CD8-positive, alpha-beta memory T cell (primary cell): Measurements from ENCODE around the gene CDPF1. TPM values are rescaled to one million over a fixed set of nuclear protein-coding genes. Genes with fewer than 3 reads are reported as not detected.
A peak's percentile ranks its signal among the peaks of the same experiment; 100 is the strongest.

Experiments used
- CTCF ChIA-PET: fragments of 350-600 bp; sonication (Branson Sonifier 250); formaldehyde crosslinking; loops from one replicate; lab custom pipeline; 2021; ENCODE audit warnings: antibody characterized with exemption; lab: Charles Lee
- POLR2A ChIA-PET: fragments of 350-600 bp; sonication (Branson Sonifier 250); formaldehyde crosslinking; loops from one replicate; lab custom pipeline; 2021; ENCODE audit warnings: antibody characterized with exemption; lab: Charles Lee
- DNase-seq, 5 donors: peaks; one replicate each; pipeline versions ENCODE4 v3.0.0 to v3.0.0-alpha.2; 2020 to 2022; ENCODE audit warnings: mixed read lengths in 1 of 5
- H3K27ac ChIP-seq: one replicate; pipeline ENCODE4 v1.7.0; 2013; ENCODE audit warnings: low read depth, mild to moderate bottlenecking, low read length, moderate library complexity
- H3K27me3 ChIP-seq: 2 replicates; pipeline ENCODE4 v1.7.0; 2013; ENCODE audit warnings: low read length, mild to moderate bottlenecking; ENCODE audit not compliant: insufficient read depth, poor library complexity, severe bottlenecking
- H3K36me3 ChIP-seq: 2 replicates; pipeline ENCODE4 v1.7.0; 2013; ENCODE audit warnings: mild to moderate bottlenecking, low read length, moderate library complexity; ENCODE audit not compliant: insufficient read depth
- H3K4me1 ChIP-seq: 2 replicates; pipeline ENCODE4 v1.7.0; 2013; ENCODE audit warnings: mild to moderate bottlenecking, low read length, moderate library complexity; ENCODE audit not compliant: insufficient read depth
- H3K4me3 ChIP-seq: 2 replicates; pipeline ENCODE4 v1.7.0; 2013; ENCODE audit warnings: mild to moderate bottlenecking, low read length
- H3K9me3 ChIP-seq: 2 replicates; pipeline ENCODE4 v1.7.0; 2013; ENCODE audit warnings: mild to moderate bottlenecking, low read length
- H3K27ac Mint-ChIP-seq, 8 donors: one replicate each; pipeline ENCODE4 v1.8.0; 2020 to 2021; ENCODE audit warnings: mixed read lengths in 8 of 8, mild to moderate bottlenecking in 6 of 8, inconsistent platforms in 3 of 8, moderate library complexity in 3 of 8
- H3K27me3 Mint-ChIP-seq, 2 donors: one replicate each; pipeline ENCODE4 v1.8.0; 2020 to 2021; ENCODE audit warnings: mixed read lengths in 2 of 2, mild to moderate bottlenecking in 1 of 2, moderate library complexity in 1 of 2
- H3K36me3 Mint-ChIP-seq, 3 donors: one replicate each; pipeline ENCODE4 v1.8.0; 2020 to 2021; ENCODE audit warnings: mixed read lengths in 3 of 3, inconsistent platforms in 1 of 3, mild to moderate bottlenecking in 1 of 3
- H3K4me1 Mint-ChIP-seq, 3 donors: one replicate each; pipeline ENCODE4 v1.8.0; 2020 to 2021; ENCODE audit warnings: mixed read lengths in 3 of 3, inconsistent platforms in 1 of 3, mild to moderate bottlenecking in 1 of 3
- H3K4me3 Mint-ChIP-seq, 7 donors: one replicate each; pipeline ENCODE4 v1.8.0; 2020 to 2021; ENCODE audit warnings: mixed read lengths in 7 of 7, mild to moderate bottlenecking in 6 of 7, moderate library complexity in 4 of 7, inconsistent platforms in 2 of 7
- H3K9me3 Mint-ChIP-seq, 5 donors: one replicate each; pipeline ENCODE4 v1.8.0; 2020 to 2022; ENCODE audit warnings: mixed read lengths in 5 of 5, mild to moderate bottlenecking in 3 of 5, moderate library complexity in 2 of 5, inconsistent platforms in 1 of 5
- polyA plus RNA-seq: library from polyadenylated mRNA; unstranded; fragments of 300-500 nt; fragmentation: Illumina TruSeq; gene quantifications from one replicate; pipeline ENCODE4 v1.2.3, GENCODE V29; 2021
- total RNA-seq, 2 experiments: library from RNA; stranded (reverse); gene quantifications; one replicate each; pipeline ENCODE4 v1.2.3, GENCODE V29; 2021

CDPF1 gene
- total and polyA plus RNA-seq, 3 experiments from 2014 or later, result 8.6 to 18.8 (median 10.0) TPM

- H3K27ac Mint-ChIP-seq, result peak overlapping the region in 3 of 8 donors; percentile 33 to 54 (median 45)
- no peaks in the 10 kb centered on the region for H3K4me1 Mint-ChIP-seq
- ChIA-PET CTCF (no interaction called here), POLR2A (no interaction called here)
- Histone ChIP-seq H3K27ac (no peak overlapping the region), H3K36me3 (peaks cover 6% of the 10 kb centered on the region), H3K4me1 (no peaks in the 10 kb centered on the region), H3K4me3 (no peak overlapping the region), H3K9me3 (no peaks in the 10 kb centered on the region), H3K27me3 (no peaks in the 10 kb centered on the region)
- no peak for DNase-seq
- H3K4me3 Mint-ChIP-seq, result no peak overlapping the region
- H3K27me3 Mint-ChIP-seq, result peaks cover 0 to 2% of the 10 kb centered on the region in 2 donors
- H3K9me3 Mint-ChIP-seq, result no peaks in the 10 kb centered on the region
- peaks cover 4 to 20% (median 11%) of the 10 kb centered on the region in 3 donors for H3K36me3 Mint-ChIP-seq
These were observed 24.5 kb downstream of the CDPF1 start for GRCh38 chr22:46225631-46226030.

- DNase-seq, result no peak
- no peaks in the 10 kb centered on the region for H3K9me3 Mint-ChIP-seq
- H3K4me1 Mint-ChIP-seq, result peaks cover 0 to under 1% (median under 1%) of the 10 kb centered on the region in 3 donors
- peaks cover 4 to 25% (median 11%) of the 10 kb centered on the region in 3 donors for H3K36me3 Mint-ChIP-seq
- Histone ChIP-seq H3K4me1 (peaks cover 1% of the 10 kb centered on the region), H3K27me3 (no peaks in the 10 kb centered on the region), H3K27ac (no peak overlapping the region), H3K4me3 (no peak overlapping the region), H3K9me3 (no peaks in the 10 kb centered on the region), H3K36me3 (peaks cover 6% of the 10 kb centered on the region)
- peak overlapping the region in 1 of 8 donors; percentile 54 for H3K27ac Mint-ChIP-seq
- H3K4me3 Mint-ChIP-seq, result no peak overlapping the region
- H3K27me3 Mint-ChIP-seq, result peaks cover 0 to 2% of the 10 kb centered on the region in 2 donors
- ChIA-PET POLR2A (no interaction called here), CTCF (no interaction called here)
These were observed 25.2 kb downstream of the CDPF1 start for GRCh38 chr22:46224898-46225290.

- Histone ChIP-seq H3K27me3 (no peaks in the 10 kb centered on the region), H3K9me3 (no peaks in the 10 kb centered on the region), H3K4me3 (no peak overlapping the region), H3K27ac (no peak overlapping the region), H3K4me1 (peaks cover 5% of the 10 kb centered on the region), H3K36me3 (peaks cover 6% of the 10 kb centered on the region)
- no peak for DNase-seq
- H3K4me3 Mint-ChIP-seq, result no peak overlapping the region
- peaks cover 3 to 7% (median 6%) of the 10 kb centered on the region in 3 donors for H3K4me1 Mint-ChIP-seq
- ChIA-PET CTCF (no interaction called here), POLR2A (no interaction called here)
- H3K27ac Mint-ChIP-seq, result peak overlapping the region in 2 of 8 donors; percentile 56 to 74
- no peaks in the 10 kb centered on the region for H3K9me3 Mint-ChIP-seq
- peaks cover 0 to 2% of the 10 kb centered on the region in 2 donors for H3K27me3 Mint-ChIP-seq
- H3K36me3 Mint-ChIP-seq, result peaks cover 9 to 31% (median 16%) of the 10 kb centered on the region in 3 donors
These were observed 25.8 kb downstream of the CDPF1 start for GRCh38 chr22:46224044-46224897.

- H3K4me3 ChIP-seq, result no peak overlapping the region
- peaks cover 0 to 2% of the 10 kb centered on the region in 2 donors for H3K27me3 Mint-ChIP-seq
- H3K9me3 ChIP-seq, result no peaks in the 10 kb centered on the region
- DNase-seq, result no peak
- no peak overlapping the region for H3K4me3 Mint-ChIP-seq
- peaks cover 5% of the 10 kb centered on the region for H3K4me1 ChIP-seq
- peaks cover 3 to 11% (median 9%) of the 10 kb centered on the region in 3 donors for H3K4me1 Mint-ChIP-seq
- CTCF ChIA-PET, result no interaction called here
- peaks cover 6% of the 10 kb centered on the region for H3K36me3 ChIP-seq
- POLR2A ChIA-PET, result no interaction called here
- H3K9me3 Mint-ChIP-seq, result no peaks in the 10 kb centered on the region
- H3K27ac Mint-ChIP-seq, result peak overlapping the region in 1 of 8 donors; percentile 26
- H3K27ac ChIP-seq, result no peak overlapping the region
- H3K36me3 Mint-ChIP-seq, result peaks cover 11 to 56% (median 17%) of the 10 kb centered on the region in 3 donors
- H3K27me3 ChIP-seq, result no peaks in the 10 kb centered on the region
These were observed 29.2 kb downstream of the CDPF1 start for GRCh38 chr22:46220921-46221320.

GRCh38 chr22:46219636-46220035 lies 30.5 kb downstream of the CDPF1 start:
- Histone ChIP-seq H3K4me3 (no peak overlapping the region), H3K27me3 (no peaks in the 10 kb centered on the region), H3K9me3 (no peaks in the 10 kb centered on the region), H3K36me3 (peaks cover 6% of the 10 kb centered on the region), H3K27ac (no peak overlapping the region), H3K4me1 (peaks cover 5% of the 10 kb centered on the region)
- Mint-ChIP-seq H3K4me1 (peaks cover 3 to 11% (median 9%) of the 10 kb centered on the region in 3 donors), H3K27ac (peak overlapping the region in 4 of 8 donors; percentile 19 to 78 (median 50)), H3K36me3 (peaks cover 10 to 60% (median 18%) of the 10 kb centered on the region in 3 donors), H3K9me3 (no peaks in the 10 kb centered on the region), H3K27me3 (no peaks in the 10 kb centered on the region), H3K4me3 (peak overlapping the region in 1 of 7 donors; percentile 57)
- no peak for DNase-seq
- ChIA-PET POLR2A (no interaction called here), CTCF (interaction anchor here (0.8 to 1.1 kb wide), 2 partner anchors 50 to 91 kb away, joined by 3 read pairs; no protein-coding TSS in a partner anchor)

- no peak for DNase-seq
- ChIA-PET POLR2A (no interaction called here), CTCF (no interaction called here)
- H3K4me3 ChIP-seq, result no peak overlapping the region
- H3K4me1 Mint-ChIP-seq, result peaks cover 3 to 10% (median 8%) of the 10 kb centered on the region in 3 donors
- no peak overlapping the region for H3K4me3 Mint-ChIP-seq
- no peaks in the 10 kb centered on the region for H3K27me3 ChIP-seq
- peaks cover 0 to 4% (median under 1%) of the 10 kb centered on the region in 5 donors for H3K9me3 Mint-ChIP-seq
- H3K36me3 Mint-ChIP-seq, result peaks cover 31 to 78% (median 35%) of the 10 kb centered on the region in 3 donors
- peak overlapping the region in 1 of 8 donors; percentile 84 for H3K27ac Mint-ChIP-seq
- no peak overlapping the region for H3K27ac ChIP-seq
- H3K36me3 ChIP-seq, result no peaks in the 10 kb centered on the region
- no peaks in the 10 kb centered on the region for H3K27me3 Mint-ChIP-seq
- H3K4me1 ChIP-seq, result peaks cover 1% of the 10 kb centered on the region
- no peaks in the 10 kb centered on the region for H3K9me3 ChIP-seq
These were observed 35.5 kb downstream of the CDPF1 start for GRCh38 chr22:46214616-46215015.

GRCh38 chr22:46214149-46214548 lies 35.9 kb downstream of the CDPF1 start:
- Mint-ChIP-seq H3K4me3 (no peak overlapping the region), H3K27me3 (no peaks in the 10 kb centered on the region), H3K36me3 (peaks cover 31 to 78% (median 35%) of the 10 kb centered on the region in 3 donors), H3K9me3 (peaks cover 2 to 8% (median 4%) of the 10 kb centered on the region in 5 donors), H3K4me1 (peaks cover 0 to 5% (median 4%) of the 10 kb centered on the region in 3 donors), H3K27ac (no peak overlapping the region)
- H3K9me3 ChIP-seq, result no peaks in the 10 kb centered on the region
- ChIA-PET POLR2A (no interaction called here), CTCF (no interaction called here)
- DNase-seq, result no peak
- no peaks in the 10 kb centered on the region for H3K4me1 ChIP-seq
- no peaks in the 10 kb centered on the region for H3K27me3 ChIP-seq
- no peaks in the 10 kb centered on the region for H3K36me3 ChIP-seq
- no peak overlapping the region for H3K27ac ChIP-seq
- H3K4me3 ChIP-seq, result no peak overlapping the region

GRCh38 chr22:46213052-46213451 lies 37.0 kb downstream of the CDPF1 start:
- no peak overlapping the region for H3K27ac ChIP-seq
- no peaks in the 10 kb centered on the region for H3K27me3 ChIP-seq
- Mint-ChIP-seq H3K4me3 (no peak overlapping the region), H3K36me3 (peaks cover 34 to 79% (median 43%) of the 10 kb centered on the region in 3 donors), H3K9me3 (peaks cover 2 to 16% (median 7%) of the 10 kb centered on the region in 5 donors), H3K4me1 (peaks cover 0 to 4% (median 0%) of the 10 kb centered on the region in 3 donors), H3K27ac (no peak overlapping the region), H3K27me3 (no peaks in the 10 kb centered on the region)
- H3K4me3 ChIP-seq, result no peak overlapping the region
- no peaks in the 10 kb centered on the region for H3K36me3 ChIP-seq
- H3K4me1 ChIP-seq, result no peaks in the 10 kb centered on the region
- DNase-seq, result no peak
- ChIA-PET POLR2A (no interaction called here), CTCF (no interaction called here)
- H3K9me3 ChIP-seq, result no peaks in the 10 kb centered on the region
